ENCODE measurements around the gene AP2B1.
"Not testable (repeated sequence)": the region's sequence is repeated elsewhere in the genome, so short reads cannot be mapped to it uniquely, and the experiment has no call there.

The AP2B1 gene

DNA sequence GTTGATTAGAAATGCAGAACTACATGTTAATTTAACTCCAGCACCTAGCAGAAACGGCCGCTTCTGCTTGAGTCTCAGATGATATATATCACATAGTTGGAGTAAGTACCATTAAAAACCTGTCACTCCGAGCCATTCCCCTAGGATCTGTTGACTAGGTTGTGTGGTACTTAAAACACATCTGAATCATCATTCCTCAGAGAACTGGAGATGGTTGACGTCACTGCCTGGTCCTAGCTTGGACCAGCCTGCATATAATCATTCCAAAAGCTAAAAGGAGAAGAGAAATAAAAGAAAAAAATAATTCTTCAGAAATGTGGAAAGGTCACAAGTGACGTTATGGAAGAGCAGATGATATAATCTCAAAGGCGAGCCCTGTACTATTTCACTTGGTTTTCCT lies 113.0 kb downstream of the AP2B1 start:
- DNase-seq (ENCODE audit: low read depth), result no peak

DNA sequence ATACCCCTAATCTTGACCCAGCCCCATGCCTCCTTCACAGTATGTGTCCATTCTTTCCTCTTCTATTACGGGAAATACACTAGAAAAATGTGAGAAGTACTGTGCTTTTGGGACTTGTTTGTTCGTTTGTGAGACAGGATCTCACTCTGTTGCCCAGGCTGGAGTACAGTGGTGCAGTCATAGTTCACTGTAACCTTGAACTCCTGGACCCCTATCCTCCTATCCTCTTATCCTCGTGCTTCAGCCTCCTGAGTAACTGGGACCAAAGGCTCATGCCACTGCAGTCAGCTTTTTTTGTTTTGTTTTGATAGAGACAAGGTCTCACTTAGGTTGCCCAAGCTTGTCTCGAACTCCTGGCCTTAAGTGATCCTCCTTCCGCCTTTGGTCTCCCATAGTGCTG lies 114.4 kb downstream of the AP2B1 start:
- DNase-seq (ENCODE audit: low read depth), result no peak

DNA sequence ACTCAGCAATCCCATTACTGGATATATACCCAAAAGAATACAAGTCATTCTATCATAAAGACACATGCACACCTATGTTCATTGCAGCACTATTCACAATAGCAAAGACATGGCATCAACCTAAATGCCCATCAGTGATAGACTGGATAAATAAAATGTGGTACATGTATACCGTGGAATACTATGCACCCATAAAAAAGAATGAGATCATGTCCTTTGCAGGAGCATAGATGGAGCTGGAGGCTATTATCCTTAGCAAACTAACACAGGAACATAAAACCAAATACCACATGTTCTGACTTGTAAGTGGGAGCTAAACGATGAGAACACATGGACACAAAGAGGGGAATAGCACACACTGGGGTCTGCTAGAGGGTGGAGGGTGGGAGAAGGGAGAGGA lies 116.2 kb downstream of the AP2B1 start:
- not testable (repeated sequence) for DNase-seq (ENCODE audit: low read depth)

DNA sequence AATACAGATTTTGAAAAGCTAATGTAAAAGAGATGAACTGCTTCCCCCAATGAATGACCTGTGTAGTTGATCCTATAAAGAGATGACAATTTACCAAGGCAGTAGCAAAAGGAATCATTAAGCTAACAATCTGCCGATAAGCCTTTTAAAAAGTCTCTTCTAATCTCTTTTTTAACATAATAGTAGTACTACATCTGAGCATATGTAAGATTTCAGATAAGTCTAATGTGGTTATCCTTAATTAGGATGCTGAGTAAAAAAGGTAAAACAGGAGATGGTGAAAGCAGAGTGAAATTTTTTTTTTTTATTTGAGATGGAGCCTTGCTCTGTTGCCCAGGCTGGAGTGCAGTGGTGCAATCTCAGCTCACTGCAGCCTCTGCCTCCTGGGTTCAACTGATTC lies 118.1 kb downstream of the AP2B1 start:
- no peak for DNase-seq (ENCODE audit: low read depth)

DNA sequence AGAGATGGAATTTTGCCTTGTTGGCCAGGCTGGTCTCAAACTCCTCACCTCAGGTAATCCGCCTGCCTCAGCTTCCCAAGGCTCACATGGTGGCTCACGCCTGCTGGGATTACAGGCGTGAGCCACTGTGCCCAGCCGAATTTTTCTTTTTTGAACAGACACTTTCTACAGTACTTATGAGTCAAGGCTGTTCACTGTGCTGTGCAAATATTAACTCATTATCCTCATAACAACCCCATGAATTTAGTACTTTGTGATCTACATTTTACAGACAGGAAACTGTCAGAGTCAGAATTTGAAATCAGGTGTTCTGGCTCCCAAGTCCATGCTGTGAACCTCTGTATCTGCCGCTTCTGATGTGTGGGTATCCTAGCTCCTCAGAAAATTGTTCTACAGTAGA lies 118.6 kb downstream of the AP2B1 start:
- no peak for DNase-seq (ENCODE audit: low read depth)

DNA sequence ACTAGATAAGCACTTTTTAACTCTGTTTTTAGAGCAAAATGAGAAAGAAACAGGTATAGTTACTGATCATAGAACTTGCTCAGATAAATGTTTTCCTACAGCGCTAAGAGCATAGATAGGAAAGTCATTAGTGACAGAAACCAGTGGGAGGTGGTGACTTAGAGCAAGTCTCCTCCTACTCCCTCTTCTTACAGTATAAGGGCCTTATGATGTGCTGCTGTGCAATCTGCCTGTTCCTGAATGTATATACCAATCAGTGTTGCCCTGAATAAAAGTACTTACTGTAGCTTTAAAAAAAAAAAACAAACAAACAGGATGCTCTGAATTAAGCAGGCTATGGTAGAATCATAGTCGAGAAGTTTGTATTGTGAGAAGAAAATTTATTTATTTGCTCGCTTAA lies 121.0 kb downstream of the AP2B1 start:
- DNase-seq (ENCODE audit: low read depth), result no peak

DNA sequence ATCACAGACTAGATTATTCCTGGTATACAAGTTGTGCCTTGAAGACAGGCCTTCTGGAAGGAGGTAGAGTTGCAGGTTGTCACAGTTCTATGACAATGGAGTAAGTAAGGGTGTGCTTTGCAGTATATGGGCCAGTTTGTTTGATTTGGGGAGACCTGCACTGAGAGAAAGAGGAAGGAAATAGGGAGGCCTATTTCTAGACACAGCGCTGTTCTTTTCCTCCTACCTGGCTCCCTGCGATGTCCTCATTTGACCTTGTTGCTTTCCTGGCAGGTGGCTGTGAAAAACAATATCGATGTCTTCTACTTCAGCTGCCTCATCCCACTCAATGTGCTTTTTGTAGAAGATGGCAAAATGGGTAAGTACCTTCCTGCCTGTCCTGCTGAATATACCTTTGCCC lies 121.8 kb downstream of the AP2B1 start:
- DNase-seq (ENCODE audit: low read depth), result no peak

DNA sequence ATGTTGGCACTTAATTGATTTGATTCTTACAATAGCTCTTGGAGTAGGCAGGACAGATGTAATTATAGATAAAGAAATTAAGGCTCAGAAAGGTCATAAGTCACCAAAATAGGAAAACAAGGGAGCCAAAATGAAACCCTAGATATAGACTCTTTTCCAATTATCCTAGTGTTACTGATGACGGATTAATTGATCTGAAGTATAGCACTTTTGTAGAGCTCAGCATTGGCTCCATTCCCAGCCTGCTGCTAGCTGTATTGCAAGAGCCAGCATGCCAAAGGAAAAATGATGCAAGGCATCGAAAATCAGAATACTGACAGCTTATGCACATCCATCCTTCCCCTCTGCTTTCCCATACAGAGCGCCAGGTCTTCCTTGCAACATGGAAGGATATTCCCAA lies 122.8 kb downstream of the AP2B1 start:
- DNase-seq (ENCODE audit: low read depth), result no peak

DNA sequence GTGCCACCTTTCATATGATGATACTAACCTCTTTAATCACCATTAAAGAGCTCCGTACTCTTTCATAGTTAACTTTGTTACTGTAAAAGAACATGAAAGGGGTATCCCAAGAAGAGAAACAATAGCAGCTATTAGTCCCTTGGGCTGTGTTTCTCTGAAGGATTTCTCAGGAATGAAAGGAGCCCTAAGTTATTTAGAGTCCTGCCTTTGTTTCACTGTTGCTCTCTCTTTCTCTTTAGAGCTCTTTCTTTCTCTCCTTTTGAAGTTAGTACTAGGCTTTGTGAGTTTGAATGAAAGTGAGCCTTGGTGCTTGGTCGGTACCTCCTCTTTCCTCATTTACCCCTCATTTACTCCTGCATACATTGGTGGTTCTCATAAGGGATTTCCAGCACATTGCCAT lies 123.8 kb downstream of the AP2B1 start:
- DNase-seq (ENCODE audit: low read depth), result no peak

DNA sequence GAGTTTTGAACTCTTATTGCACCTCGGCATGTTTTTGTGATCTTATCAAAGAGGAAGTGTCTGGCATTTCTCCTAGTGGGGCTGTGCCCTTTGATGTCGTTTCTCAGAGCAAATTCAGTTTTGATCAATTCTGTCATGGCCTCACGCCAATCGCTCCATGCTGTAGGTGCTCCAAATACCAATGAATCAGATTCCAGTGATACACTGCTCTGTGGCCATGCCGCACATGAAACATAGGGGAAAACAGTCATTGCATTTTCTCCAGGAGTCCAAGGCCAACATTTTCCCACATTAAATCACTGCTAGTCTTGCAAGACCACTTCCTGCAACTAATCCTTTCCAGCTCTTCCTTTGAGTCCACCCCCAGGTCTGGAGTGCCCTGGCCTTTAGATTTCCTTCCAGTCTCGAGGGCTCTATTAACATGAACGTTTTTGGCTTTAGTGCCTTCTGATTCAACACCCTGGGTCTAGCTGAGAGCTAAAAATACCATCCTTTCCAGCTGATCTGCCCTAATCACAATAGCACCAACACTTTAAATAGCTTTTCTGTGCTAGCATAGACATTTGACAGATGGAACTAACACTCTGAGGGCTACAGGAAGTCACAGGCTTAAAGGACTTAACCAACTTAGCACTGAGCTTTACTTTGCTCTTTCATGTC lies 126.1 kb downstream of the AP2B1 start:
- no peak for DNase-seq (ENCODE audit: low read depth)

DNA sequence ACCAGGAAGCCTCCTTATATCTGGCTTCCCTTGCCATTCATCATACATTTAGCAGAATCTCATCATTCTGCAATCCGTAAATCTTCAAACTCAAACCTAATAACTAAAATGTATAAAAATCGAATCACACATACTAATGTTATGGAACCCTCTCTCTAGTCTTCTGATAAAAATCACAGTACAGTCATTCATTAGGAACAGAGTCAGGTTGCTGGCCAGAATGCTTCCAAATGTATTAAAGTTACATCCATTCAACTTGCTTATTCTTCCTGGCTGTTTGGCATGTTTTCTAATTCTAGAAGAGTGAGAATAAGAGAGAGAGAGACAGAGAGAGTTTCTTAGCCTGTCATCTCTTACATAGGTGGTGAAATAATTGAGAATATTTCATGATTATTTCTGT lies 127.9 kb downstream of the AP2B1 start:
- no peak for DNase-seq (ENCODE audit: low read depth)

DNA sequence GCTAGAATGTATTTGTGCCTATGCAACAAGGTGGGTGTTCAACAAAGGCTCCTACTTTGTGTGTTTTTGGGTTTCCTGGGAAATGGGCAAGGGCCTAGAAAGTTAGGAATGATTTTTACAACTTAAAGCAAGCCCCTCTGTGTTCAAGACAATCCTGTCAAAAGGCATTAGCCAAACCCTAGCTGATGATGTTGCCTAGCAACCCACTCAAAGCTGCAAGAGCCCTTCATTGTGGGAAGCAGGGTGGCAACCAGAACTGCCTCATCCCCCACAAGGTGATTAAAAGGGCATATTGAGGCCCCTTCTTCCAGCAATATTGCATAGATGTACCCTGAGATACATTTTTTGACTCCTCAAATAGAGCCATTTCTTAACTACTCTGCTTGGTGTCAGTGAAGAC lies 128.3 kb downstream of the AP2B1 start:
- DNase-seq (ENCODE audit: low read depth), result no peak

DNA sequence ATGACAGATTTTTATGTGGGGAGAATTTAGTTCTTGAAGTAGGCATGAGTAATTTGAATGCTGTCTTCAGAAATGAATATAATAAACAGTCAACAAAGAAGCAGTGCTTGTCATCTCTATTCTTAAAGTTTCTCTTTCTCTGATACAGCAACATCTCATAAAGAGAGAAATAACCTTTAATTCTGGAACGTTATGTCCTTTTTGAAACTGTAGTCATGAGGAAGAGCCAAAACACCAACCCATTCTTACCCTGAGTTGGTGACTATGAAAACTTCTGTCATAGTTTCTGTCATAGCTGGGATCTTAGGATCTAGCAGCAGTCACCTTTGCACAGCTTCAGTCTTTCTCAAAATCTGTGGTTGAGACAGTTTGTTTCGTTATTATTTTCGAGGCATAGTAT lies 129.1 kb downstream of the AP2B1 start:
- DNase-seq (ENCODE audit: low read depth), result no peak

DNA sequence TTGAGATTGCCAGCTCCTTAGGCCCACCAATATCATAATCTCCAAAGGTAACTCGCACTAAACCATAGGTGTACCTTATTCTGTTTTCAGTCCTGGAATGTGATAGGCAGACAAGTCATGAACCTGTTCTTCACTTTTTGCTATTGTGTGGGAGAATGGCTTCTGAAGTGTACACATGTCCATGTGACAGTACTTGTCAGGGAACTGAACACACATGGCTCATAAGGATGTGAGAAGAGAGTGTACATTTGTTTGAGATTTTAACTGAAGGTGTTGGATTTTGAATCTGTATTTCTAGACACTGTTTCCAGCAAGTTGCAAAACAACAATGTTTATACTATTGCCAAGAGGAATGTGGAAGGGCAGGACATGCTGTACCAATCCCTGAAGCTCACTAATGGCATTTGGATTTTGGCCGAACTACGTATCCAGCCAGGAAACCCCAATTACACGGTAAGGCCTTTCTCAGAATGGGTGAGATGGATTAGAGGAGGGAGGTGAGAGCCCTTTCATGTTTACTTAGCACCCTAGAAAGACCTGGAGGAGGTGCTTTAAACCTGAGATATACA lies 129.9 kb downstream of the AP2B1 start:
- no peak for DNase-seq (ENCODE audit: low read depth)

DNA sequence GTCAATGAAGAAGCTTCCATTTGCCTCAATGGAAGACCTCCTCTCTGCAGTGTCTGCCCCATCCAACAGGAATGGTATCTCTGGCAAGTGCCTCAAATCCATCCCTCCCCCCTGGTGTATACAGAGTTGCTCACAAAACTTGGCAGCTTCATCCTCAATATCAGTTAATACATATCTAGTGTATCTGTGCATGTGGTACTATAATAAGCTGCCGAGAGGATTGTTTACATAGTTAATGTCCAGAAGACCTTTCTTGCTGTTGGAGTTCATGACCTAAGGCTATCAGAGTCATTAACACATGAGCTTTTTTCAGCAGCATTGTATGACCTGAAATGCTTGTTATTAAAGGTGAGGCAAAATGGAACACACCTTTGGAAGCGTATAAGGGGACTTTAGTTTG lies 130.4 kb downstream of the AP2B1 start:
- no peak for DNase-seq (ENCODE audit: low read depth)

DNA sequence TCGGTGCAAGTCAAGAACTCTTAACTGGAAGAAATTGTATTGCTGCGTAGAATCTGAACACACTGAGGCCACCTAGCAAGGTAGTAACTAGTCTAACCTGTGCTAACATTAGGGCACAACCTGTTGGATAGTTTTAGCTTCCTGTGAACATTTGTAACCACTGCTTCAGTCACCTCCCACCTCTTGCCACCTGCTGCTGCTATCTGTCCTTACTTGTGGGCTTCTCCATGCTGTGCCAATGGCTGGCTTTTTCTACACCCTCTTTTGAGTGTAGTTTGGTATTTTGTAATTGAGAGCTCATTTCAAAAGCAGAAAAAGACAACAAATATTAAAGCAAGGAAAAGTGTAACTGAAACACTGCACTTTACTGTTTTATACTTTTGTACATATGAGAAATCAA lies 136.6 kb downstream of the AP2B1 start:
- no peak for DNase-seq (ENCODE audit: low read depth)

DNA sequence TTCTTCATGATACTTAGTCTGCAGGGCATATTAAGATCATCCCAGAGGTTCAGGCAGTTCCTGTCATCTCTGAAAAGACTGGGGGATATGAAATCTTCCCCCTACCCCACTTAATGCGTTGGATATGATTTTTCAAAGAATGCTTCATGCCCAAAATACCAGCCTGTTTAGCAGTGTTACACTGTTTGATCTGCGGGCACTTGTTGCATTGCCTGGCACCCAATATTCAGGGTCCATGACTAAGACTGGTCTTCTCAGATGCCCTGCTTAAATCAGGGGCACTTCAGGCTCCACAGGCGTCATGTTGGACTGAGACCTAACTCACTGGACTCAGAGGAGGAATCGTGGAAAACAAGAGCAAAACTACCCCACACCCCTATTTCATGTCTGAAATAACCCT lies 137.9 kb downstream of the AP2B1 start:
- no peak for DNase-seq (ENCODE audit: low read depth)

DNA sequence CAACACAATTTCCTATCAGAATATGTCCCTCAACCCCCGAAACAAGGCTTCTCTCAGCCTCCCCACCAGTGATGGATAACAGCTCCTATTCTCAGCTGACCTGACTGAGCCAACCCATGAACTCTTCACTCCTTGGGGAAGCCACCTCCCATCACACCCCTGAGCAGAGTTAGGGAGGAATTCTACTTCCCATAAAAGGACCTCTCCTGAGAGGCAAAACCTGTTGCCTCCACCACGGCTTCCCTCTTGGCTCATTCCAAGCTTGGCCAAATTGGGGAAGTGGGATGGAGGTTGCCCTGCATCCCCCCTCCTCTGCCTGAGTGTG lies 138.6 kb downstream of the AP2B1 start:
- DNase-seq (ENCODE audit: low read depth), result no peak

DNA sequence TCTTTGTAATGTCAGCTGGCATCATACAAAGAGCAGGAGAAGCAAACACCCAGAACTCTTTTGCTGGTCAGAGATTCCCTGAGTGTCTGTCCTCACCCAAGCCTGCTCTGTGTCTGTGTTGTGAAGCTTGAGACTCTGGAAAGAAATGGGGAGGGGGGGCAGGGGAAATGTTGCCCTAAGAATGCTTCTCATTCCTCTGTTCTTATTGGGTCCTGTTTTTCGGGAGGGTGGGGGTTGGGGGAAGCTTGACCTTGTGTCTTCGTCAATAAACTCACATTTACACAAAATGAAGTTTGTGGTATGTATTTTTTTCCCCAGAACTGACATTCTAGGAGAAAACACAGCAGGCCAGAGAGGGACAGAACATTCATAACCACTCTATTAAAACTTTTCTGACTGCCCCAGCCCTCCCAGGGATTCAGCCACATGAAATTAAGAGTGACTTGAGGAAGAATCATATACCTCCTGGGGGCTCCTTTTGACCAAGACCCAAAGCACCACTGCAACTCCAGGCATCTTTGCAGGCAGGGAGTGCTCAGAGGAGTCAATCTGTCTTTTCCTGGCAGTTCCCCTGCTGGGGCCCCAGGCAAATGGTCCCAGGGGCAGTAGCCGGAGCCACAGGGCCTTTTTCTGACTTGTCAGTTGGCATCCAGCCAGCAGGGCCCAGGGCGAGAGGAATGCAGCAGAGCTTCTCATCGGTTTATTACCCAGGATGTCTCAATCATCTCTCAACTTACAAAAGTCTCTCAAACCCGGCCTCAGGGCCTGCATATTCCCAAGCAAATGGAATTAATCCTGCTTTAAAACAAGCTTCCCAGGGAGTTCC lies 139.2 kb downstream of the AP2B1 start:
- DNase-seq (ENCODE audit: low read depth), result no peak

DNA sequence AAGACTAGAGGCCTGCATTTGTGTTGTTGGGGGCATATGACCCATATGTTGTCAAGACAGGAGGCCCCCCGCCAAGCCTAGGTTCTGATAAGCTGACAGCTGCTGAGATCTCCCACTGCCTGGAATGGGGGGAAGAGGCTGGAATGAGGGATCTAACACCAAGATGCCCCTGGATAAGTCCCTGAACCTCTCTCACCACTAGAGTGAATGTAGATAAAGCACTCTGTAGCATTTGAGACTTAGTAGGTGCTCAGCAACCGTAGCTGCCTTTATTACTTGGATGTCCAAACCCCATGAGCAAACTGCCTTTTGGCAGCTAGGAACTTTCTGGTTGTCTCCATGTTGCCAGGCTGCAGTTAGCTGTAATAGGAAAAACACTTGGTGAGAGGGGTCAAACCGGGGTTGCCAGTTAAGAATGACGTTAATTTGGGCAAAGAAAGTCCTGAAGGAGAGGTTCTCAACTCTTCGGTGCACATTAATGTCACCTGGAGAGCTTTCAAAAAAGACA lies 139.9 kb downstream of the AP2B1 start:
- DNase-seq (ENCODE audit: low read depth), result no peak

DNA sequence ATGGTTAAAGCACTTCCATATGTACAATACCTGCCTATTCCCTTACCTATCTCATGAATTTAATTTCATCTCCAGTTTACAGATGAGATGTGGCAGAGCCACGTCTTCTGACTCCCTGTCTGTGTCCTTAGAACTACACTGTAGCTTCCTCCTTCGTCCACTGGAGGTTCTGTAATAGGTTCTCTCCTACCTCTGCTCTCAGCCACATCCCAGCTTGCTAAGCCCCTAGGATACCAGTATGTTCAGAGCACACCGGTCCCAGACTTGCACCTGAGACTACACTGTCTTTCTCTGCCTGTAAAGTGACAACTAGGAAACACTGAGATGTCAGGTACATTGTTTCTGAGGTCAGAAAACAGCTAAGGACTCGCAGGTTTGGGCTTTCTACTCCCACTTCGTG lies 140.5 kb downstream of the AP2B1 start:
- no peak for DNase-seq (ENCODE audit: low read depth)

DNA sequence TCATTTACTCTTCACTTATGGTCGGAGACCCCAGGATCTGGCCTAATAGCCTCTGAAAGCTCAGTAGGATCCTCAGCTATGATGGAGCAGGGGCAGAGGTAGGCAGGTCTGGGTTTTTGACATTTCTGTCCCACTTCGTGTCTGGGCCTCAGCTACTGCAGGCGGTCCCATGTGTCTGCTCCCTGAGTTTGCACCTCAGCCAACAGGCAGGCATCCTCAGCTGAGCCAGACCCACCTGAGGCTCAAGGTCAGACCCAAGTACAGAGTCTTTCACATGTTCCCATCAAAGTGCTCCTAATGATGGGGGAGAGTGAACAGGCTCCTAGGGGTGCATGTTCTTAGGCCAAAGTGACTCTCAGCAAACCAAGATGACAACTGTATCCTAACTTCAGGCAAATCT lies 141.4 kb downstream of the AP2B1 start:
- no peak for DNase-seq (ENCODE audit: low read depth)

DNA sequence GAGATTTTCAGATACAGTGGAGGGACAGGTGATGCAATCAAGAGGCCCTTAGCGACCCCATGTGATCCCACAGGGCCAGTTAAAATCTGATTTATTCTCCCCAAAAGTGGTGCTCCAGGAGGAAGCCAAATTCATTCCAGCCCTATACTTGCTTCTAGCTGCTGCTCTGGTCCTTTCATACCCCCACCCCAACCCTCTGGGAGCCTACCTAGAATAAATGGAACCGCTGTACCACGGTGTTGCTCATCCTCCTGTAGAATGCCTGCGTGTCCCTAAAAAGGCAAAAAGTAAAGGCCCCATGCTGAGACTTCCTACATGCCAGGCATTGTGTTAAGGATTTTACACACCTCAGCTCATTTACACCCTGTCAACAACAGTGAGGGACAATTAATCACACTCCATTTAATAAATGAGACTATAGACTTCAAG lies 142.3 kb downstream of the AP2B1 start:
- no peak for DNase-seq (ENCODE audit: low read depth)

All from T-helper 22 cell (primary cell).